Mucosa of descending colon (tissue), 3 donors: ENCODE data around the gene PRTFDC1. TPM values are rescaled to one million over a fixed set of nuclear protein-coding genes. Genes with fewer than 3 reads are reported as not detected.

ENCODE experiments used
- ATAC-seq: fragments of 200-7000 bp; cut with Tn5 transposase; one replicate; pipeline ENCODE4 v1.9.1; 2020; ENCODE audit warnings: mild to moderate bottlenecking, moderate library complexity
- DNase-seq, 3 donors: peaks; one replicate each; pipeline ENCODE4 v3.0.0-alpha.2; 2020
- H3K36me3 ChIP-seq: fragments of 200-600 bp; one replicate; pipeline ENCODE4 v1.8.0; 2021; ENCODE audit warnings: low read depth, mild to moderate bottlenecking
- H3K4me1 ChIP-seq: fragments of 200-600 bp; one replicate; pipeline ENCODE4 v1.8.0; 2021; ENCODE audit warnings: low read depth, mild to moderate bottlenecking
- H3K4me3 ChIP-seq: fragments of 200-600 bp; one replicate; pipeline ENCODE4 v1.8.0; 2021; ENCODE audit warnings: mild to moderate bottlenecking
- H3K9me3 ChIP-seq: fragments of 200-600 bp; one replicate; pipeline ENCODE4 v1.8.0; 2021; ENCODE audit warnings: mild to moderate bottlenecking
- CTCF ChIP-seq: fragments of 200-600 bp; IDR thresholded peaks from one replicate; pipeline ENCODE4 v1.8.0; 2022; ENCODE audit warnings: antibody characterized with exemption, mild to moderate bottlenecking
- intact Hi-C, 2 donors: fragments of 100-400 bp; cut with DNase I in 1 of 2; cut with micrococcal nuclease in 1 of 2; formaldehyde crosslinking; loops; one replicate each; pipeline versions ENCODE4 v1.11.0 to v1.11.1; 2022; cut with DNase I, micrococcal nuclease
- total RNA-seq, 3 donors: library from RNA; stranded (reverse); fragmentation: NEBNext Ultra II Directional in 2 of 3; extraction: Animal tissue kit (Norgen Biotek cat#: 25700) in 2 of 3; gene quantifications; one replicate each; pipeline versions ENCODE4 v1.2.1 to v1.2.4, GENCODE V29; 2021 to 2023
- donor health status: DM: no; HTN: no; CAD: no; lungs with moderate emphysema.
- donor health status: DM: no; HTN: no; CAD: no.
- donor health status: DM: no; HTN: yes; CAD: no.

Gene PRTFDC1
- total RNA-seq, 3 donors from 2014 or later: 6.1 to 11.9 (median 6.9) TPM

GRCh38 chr10:24821986-24822385 lies 130.4 kb downstream of the PRTFDC1 start:
- no peaks in the 10 kb centered on the region for H3K36me3 ChIP-seq
- no peaks in the 10 kb centered on the region for H3K4me1 ChIP-seq
- intact Hi-C loops: no loop called here
- no peak overlapping the region for H3K4me3 ChIP-seq
- TF ChIP-seq CTCF: no peak
- no peak for DNase-seq
- ATAC-seq: no peak
- no peaks in the 10 kb centered on the region for H3K9me3 ChIP-seq

GRCh38 chr10:24816868-24817396 lies 135.5 kb downstream of the PRTFDC1 start:
- Histone ChIP-seq H3K4me1 (no peaks in the 10 kb centered on the region), H3K9me3 (no peaks in the 10 kb centered on the region), H3K4me3 (no peak overlapping the region), H3K36me3 (no peaks in the 10 kb centered on the region)
- ATAC-seq (no peak), DNase-seq (no peak)
- TF ChIP-seq CTCF: no peak
- intact Hi-C loops: no loop called here

DNA sequence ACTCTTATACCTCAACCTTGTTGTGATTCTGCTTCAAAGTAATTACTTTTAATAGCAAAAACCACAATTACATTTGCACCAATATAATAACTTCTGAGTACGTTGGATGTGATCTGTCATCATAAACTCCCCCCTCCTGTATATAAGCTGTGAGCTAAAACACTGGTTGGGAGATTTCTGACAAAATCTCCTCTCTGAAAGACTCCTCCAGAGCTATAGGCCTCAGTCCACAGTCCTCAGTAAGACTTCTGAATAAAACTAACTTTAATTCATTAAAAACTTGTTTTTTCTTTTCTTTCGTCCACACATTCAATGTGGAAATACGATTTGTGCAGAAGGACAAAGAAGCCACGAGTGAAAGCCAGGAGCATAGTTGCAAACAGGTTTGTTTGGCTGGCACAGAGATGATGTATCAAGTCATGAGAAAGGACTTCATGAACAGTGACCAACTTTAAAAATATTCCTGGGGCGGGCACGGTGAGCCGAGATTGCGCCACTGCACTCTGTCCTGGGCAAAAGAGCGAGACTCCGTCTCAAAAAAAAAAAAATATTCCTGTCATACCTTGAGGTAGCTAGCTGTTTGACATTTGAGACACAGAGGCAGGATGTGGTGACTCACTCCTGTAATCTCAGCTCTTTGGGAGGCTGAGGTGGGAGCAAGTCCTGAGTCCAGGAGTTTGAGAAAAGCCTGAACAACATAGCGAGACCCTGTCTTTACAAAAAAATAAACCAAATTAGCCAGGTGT lies 137.7 kb downstream of the PRTFDC1 start:
- H3K9me3 ChIP-seq: no peaks in the 10 kb centered on the region
- no peaks in the 10 kb centered on the region for H3K36me3 ChIP-seq
- intact Hi-C loops: no loop called here
- no peak for ATAC-seq
- no peak for DNase-seq
- H3K4me3 ChIP-seq: no peak overlapping the region
- no peak for TF ChIP-seq CTCF
- H3K4me1 ChIP-seq: no peaks in the 10 kb centered on the region

- no peak for ATAC-seq
Observed at GRCh38 chr10:24813856-24814255, 138.6 kb downstream of the PRTFDC1 start.

DNA sequence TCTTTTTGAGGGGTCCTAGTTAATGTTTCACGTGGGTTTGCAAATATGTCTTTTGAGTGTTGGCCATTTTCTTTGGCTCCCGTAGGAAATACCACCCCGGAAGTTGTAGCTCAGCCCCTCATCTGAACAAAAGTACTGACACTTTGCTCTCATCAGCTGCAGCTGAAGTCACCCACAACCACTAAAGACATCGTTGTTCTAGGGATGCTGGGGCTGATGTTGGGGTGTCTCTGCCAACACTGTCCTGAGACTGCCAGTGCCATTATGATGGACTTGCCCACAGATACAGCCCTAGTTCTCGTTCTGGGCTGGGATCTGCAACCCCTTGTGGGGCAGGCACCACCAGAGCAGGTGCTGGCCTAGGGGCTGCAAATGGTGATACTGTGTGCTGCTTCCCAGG lies 146.1 kb downstream of the PRTFDC1 start:
- no peak for ATAC-seq
- H3K36me3 ChIP-seq: no peaks in the 10 kb centered on the region

More at GRCh38 chr10:24813856-24814255, 138.6 kb downstream of the PRTFDC1 start:
- Histone ChIP-seq H3K36me3 (no peaks in the 10 kb centered on the region), H3K9me3 (no peaks in the 10 kb centered on the region), H3K4me3 (no peak overlapping the region), H3K4me1 (no peaks in the 10 kb centered on the region)
- no peak for TF ChIP-seq CTCF
- no peak for DNase-seq
- intact Hi-C loops: no loop called here

More for the DNA sequence above, 146.1 kb downstream of the PRTFDC1 start:
- no peak overlapping the region for H3K4me3 ChIP-seq
- TF ChIP-seq CTCF: no peak
- H3K9me3 ChIP-seq: no peaks in the 10 kb centered on the region
- intact Hi-C loops: no loop called here
- no peaks in the 10 kb centered on the region for H3K4me1 ChIP-seq
- no peak for DNase-seq
